ENCODE data around the gene DCAF11.

DNA sequence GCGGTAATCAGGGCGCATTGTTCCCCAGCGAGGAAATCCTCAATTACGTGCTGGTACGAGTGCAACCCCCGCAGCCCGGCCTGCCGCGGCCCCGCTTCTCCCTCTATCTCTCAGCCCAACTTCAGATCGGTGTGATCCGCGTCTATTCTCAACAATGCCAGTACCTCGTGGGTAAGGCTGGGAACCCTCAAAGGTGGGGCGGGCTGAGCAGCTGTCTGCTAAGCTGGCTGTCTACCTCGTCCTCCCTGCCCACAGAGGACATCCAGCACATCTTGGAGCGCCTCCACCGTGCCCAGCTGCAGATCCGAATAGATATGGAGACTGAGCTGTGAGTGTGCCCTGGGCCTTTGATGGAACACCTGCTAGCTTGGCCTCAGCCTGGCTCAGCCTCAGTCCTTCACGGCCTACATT lies 58.3 kb downstream of the DCAF11 start:
- TF ChIP-seq, protein P1, sequence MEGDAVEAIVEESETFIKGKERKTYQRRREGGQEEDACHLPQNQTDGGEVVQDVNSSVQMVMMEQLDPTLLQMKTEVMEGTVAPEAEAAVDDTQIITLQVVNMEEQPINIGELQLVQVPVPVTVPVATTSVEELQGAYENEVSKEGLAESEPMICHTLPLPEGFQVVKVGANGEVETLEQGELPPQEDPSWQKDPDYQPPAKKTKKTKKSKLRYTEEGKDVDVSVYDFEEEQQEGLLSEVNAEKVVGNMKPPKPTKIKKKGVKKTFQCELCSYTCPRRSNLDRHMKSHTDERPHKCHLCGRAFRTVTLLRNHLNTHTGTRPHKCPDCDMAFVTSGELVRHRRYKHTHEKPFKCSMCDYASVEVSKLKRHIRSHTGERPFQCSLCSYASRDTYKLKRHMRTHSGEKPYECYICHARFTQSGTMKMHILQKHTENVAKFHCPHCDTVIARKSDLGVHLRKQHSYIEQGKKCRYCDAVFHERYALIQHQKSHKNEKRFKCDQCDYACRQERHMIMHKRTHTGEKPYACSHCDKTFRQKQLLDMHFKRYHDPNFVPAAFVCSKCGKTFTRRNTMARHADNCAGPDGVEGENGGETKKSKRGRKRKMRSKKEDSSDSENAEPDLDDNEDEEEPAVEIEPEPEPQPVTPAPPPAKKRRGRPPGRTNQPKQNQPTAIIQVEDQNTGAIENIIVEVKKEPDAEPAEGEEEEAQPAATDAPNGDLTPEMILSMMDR (IDR thresholded peaks at IDR 0.05; ENCODE audit: low read length) = no peak
- no peak for TF ChIP-seq EZH2 (IDR thresholded peaks at IDR 0.05; ENCODE audit: borderline replicate concordance, low read length)

Data from OCI-LY1 (cell line).